HG02970 (cell line): Measurements from ENCODE around the gene CLRN3.

ENCODE experiments used
- ATAC-seq: cut with Tn5 transposase; IDR thresholded peaks from one replicate; pipeline ENCODE4 v1.9.1; 2021; ENCODE audit warnings: mild to moderate bottlenecking, moderate library complexity, moderate number of reproducible peaks; ENCODE audit not compliant: unreplicated experiment, low FRiP score

Gene CLRN3

DNA sequence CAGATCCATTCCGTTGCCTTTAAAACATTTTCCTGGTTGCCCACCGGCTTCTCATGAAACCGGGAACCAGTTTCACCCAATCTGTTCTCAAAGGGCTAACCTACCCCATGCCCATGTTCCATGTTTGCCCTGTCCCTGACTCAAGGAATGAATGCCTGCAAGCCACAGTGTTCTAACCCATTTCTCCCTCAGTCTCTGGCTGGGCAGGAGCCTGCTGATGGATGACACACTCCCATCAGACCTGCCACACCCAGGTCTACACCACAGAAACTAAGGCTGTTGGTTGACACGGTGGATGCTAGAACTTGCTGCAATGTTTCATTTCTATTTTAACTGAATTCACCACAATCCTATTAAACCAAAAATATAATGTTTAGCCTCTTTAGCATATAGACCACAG is 15.6 kb downstream of the CLRN3 start:
- no peak for ATAC-seq

DNA sequence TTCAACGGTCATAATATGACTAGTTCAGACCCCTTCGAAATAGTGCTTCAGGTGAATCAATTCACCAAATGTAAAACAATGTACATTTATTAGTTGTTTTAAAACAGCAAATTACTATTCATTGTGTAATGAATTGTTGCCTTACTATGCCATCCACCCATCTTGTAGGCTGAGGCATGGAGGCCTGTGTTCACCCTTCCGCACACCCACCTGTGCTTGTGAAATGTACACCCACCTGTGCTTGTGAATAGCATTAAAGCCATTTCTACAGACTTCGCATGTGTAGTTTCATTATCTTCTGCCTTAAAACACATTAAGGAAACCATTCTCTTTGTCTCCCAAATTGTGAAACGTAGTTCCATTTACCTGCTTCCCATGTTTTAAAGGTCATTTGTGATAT is 16.8 kb downstream of the CLRN3 start:
- no peak for ATAC-seq

DNA sequence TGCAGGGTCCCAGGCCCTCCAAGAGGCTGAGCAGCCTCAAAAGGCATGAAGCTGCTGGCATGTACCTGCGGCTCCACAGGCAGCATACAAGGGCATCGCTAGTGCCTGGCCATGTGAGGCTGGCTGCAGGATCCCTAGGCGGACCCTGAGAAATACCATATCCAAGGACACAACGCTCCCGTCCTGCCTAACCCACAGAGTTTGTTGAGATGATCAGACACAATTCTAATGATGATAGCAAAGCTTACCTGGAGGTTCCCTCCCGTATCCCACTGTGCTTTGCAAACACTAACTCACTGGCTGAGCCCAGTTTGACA is 17.3 kb downstream of the CLRN3 start:
- no peak for ATAC-seq

DNA sequence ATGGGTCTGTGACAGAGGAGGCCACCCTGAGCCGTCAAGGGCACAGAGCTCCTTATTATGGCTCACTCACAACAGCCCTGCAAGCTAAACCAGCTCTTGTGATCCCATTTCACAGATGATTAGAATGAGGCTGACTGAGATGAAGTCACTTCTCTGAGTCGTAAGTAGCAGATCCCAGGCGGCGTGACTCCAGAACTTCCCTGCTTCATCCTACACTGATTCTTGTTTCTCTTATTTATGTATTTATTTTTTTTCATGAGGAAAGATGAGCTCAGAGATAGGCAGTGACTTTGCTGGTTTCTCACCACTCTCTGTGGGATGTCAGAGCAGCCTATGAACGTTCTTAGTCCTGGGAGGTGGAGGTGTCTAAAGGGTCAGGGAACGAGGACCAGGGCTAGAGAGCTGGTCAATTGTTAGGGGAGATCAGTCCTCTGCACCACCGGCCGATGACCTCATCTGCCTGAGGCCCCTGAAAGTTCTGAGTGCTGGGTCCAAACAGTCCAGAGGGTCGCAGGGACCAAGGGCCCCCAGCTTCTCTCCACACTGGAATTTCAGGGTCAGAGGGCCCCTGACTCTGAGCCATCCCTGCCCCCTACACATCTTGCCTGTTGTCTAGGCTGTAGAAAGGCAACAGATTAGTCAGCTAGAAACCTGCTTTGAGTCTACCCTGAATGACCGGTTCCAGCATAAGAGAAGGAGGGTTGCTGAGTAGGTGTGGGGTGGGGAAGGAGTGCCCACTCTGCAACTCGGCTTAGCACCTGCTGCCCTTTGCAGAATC is 17.9 kb downstream of the CLRN3 start:
- ATAC-seq = no peak

DNA sequence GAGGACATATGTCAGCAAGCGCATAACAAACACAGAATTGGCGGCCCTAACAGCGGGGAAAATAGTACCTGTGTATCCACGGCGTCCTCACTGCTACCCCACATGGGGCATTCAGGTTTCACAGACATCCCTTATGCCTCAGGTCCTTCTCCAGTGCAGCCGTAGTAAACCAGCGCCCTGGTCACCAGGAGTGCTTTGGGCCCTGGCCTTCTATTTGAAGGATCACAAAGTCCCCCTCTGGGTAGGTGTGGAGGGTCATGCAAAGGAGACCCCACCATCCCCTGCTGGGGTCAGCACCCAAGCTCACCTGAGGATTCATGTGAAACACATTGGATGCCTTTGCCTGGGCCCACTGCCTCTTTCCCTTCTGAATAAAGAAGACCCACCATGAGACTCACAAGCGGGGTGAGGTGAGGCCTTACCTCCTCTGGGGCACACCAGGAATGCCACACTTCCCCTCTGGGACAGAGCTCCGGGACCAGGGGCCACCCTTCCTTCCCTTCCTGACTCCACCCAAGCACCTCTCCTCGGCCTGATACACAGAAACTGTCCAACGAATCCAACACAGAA is 18.8 kb downstream of the CLRN3 start:
- no peak for ATAC-seq

DNA sequence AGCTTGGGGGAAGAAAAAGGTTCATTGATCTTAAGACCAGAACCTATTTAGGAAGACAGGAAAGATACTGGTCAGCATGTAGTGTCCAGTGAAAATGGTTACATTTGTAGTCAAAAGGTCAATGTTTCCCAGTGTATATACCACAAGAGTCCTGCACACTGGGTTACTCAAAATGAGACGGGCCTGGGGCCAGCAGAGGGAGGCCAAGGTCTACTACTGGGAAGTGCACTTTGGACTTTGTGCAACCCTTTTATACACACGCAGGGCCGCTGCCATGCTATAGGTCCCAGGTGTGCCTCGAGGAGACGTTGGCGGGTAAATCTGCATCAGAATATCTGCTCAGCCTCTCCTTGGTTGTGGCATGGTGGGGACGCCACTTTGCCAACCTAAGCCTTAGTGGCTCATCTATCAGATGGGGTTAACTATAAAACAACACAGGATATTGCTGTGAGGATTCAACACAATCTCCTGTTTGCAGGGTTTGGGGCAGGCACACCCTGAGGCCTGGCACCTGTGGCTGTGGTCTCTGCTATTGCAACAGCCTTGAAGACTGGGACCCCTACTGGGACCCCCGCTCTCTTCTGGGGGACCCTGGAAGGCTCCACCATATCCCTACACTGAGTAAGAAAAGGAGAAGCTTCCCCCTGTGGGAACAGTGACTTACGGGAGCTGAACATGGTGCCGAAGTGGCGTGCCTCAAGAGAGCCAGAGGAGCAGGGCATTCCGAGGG is 19.7 kb downstream of the CLRN3 start:
- ATAC-seq = no peak

DNA sequence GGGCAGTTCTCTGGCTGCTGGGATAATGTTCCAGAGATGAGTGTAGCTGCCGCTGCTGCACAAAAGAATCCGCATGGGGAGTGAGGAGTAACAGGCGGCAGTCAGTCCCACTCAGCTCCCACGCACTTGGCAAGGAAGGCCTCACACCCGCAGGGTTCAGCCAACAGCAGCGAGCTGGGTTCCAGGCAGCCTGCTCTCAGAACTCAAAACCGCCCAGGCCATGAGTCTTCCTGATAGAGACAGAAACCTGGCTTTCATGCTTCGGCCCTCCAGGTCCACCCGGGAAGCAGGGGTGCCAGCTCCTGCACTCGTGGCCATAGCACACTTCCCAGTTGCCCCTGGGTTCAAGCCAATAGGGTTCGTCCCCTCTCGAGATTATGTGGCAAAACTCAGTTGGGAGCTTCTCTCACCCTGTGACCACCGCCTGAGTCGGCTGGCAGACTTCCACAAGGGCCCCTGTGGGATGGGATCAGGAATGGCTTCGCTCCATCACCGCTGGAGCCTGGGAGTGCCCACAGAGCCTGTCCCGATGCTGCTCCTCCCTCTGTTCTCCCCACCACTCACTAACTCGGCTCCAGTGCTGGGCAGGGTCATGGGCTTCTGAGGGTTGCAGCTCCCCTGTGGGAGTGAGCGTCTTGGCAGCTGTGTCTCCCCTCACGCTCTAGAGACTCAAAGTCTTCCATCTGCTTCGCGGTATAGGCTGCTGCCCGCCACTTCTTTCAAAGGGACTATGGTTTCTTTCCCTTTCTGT is 20.6 kb downstream of the CLRN3 start:
- ATAC-seq = no peak

DNA sequence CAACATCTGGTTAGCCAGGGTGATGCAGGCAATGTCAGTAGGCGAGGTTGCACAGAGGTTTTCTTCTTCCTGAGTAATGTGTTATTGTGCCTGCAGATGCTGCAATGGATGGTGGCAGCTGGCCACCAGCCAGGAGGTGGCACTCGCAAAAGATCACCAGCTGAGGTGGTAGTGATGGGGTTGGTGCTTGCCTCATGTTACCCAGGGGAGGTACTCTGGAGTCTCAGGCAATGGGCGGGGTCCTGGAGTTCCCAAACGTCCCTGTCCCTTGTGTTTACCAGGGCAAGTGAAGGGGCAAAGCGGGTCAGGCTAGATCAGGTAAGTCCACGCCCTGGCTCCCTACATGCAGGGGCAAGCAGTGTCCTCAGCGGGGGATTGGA is 21.1 kb downstream of the CLRN3 start:
- no peak for ATAC-seq

DNA sequence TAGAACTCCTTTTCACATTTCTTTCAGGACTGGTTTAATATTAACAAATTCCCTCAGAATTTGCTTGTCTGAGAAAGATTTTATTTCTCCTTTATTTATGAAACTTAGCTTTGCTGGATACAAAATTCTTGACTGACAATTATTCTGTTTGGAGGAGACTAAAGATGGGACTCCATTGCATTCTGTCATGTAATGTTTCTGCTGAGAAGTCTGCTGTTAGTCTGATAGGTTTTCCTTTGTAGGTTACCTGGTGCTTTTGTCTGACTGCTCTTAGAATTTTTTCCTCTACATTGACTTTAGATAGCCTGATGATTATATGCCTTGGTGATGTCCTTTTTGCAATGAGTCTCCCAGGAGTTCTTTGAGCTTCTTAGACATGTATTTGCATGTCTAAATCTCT is 23.4 kb downstream of the CLRN3 start:
- no peak for ATAC-seq

DNA sequence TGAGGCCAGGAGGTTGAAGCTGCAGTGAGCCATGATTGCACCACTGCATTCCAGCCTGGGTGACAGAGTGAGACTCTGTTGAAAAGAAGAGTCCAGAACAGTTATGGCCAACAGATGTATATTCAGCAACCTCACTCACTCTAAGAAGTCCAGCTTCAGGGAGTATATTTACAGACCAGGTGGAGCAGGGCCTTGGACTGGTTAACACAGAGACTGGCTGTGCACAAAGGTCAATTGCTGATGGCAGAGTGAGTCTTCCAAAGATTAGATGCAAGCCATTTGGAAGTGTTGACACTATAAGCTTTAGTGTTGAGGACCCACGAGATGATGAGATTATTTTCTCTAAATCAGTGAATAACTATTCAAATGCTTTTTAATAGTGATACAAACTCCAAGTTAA is 24.9 kb downstream of the CLRN3 start:
- ATAC-seq = no peak

DNA sequence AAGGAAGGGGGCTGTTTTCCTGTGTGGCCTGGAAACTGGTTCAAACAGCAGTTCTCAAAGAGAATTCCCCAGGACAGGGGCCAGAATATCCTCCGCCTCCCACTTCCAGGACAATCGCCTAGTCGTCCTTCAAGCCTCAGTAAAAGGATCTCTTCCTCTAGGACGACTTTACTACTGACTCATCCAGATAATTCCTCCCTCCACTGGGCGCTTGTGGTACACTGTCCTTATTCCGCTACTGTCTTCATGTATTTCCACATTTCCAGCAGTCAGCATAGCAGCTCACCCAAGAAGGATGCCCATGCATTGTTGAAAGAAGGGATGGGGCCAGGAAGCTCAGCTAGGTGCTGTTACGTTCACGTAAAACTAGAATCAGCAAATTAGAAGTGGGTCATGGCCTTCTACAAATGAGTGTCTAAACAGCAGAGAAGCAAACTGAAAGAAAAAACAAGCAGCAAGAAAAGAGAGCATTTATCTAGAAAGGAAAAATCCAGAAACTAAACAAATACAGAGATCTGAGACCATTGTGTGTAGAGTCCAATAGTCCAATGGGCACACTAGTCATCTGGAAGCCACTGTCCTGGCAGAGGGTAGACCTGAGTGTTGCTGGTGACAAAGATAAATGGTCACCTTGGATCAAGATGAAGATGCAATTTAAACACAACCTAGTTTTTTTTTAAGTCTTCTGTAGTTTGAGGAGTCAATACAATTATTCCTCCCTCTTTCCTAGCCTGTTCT is 26.3 kb downstream of the CLRN3 start:
- ATAC-seq = no peak

DNA sequence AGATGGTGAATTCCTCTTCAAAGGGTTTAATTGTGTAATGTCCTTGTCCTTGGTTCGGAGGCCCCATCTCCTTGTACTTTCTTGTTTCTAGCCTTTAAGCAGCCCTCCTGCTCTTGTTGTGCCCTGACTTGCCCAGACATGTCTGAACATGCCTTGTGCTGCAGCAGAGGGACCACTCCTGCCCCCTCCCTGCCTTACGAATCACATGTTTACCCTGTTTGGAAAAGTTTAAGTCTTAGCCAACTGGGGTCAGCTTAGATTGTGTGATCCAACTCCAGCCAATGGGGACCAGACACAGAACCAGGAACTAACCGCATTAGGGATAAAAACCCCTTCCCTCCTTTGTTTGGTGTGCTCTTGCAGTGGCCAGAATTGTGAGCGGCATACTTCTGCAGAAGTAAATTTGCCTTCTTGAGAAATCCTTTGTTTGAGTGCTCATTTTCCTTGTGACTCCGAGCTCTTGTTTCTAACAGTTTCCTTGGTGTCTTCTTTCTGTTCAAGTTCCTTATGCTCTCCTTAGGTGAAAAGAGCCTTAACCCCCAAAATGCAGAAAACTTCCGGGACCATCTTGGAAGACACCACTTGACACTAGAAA is 29.4 kb downstream of the CLRN3 start:
- no peak for ATAC-seq

DNA sequence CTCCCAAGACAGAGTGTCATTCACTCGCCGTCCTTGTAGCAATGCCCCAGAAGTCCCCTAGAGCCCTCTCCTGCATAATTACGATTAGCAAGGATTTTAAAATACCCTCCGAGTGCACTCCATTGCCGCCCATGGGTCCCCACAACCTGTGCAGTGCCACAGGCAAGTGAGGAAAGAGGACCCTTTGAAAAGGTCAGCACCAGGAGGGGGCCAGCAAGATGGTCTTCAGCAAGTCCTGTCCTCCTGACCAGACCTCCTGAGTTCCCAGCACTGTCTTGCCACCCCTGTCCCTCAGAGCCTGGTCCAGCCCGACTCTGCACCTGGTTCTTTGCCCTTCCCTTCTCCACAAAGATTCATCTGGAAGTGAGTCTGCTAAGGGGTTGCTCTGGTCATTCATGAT is 32.1 kb downstream of the CLRN3 start:
- no peak for ATAC-seq

DNA sequence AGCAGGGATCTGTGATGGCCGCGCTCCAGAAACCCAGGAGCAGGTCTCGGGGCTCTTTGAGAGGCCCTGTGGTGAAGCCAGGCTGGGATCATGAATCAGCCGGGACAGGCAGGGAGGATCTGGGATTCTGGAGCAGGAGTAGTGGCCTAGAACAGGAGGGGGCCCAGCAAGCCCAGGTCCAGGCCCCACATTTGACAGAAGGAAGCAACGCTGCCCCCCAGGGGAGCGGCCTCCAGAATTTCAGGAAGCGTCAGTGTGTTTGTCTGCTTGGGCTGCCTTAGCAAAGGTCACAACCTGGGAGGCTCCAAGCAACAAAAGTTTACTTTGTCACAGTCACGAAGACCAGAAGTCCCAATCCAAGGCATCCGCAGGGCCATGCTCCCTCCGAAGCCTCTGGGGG is 36.8 kb downstream of the CLRN3 start:
- no peak for ATAC-seq

DNA sequence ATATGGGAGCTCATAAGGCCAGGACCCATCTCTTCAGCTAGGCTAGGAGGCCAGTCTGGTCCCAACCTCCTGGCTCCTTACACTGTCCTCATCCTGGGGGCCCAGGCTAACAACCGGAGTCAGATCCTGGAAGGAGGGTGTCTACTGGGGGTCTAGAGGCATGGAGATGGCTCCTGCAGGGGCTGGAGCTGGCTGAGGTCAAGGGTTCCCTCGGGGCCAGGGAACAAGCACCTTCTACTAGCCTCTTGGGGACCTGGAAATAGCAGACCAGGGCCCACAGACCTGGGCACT is 37.2 kb downstream of the CLRN3 start:
- no peak for ATAC-seq

DNA sequence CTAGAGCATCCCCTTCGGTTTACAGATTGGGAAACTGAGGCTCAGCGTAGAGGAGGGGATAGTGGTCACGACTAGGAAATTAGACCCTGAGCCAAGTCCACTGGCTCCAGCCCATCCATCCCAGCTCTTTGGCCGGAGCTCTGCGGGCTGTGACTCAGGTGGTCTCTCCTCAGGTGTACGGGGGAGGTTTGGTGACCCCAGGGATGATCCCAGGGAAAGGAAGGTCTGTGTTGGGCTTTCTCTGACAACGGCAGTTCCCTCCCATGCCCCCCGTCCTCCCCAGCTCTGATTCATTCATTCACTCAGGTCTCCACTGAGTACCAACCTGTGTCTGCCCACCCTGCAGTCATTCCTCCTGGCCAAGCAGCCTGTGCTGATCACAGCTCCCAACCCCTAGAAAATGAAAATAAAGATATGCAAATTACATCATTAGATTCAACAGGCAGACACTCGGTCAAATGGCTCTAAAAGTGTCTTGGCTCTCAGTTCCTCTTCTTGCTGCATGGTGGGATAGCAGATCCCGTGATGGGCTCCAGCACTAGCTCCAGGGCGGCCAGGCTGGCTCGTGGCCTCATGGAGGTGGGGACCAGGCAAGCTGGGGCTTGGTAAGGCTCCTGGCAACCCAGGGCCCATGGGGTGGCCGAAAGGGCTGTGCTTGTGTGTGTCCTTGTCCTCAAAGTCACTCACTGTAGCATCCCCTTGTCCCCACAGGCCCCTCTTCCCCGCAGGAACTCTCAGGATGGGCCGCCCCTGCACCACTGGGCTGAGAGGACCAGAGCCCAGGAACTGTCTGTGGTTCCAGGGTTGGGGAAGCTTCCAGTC is 37.8 kb downstream of the CLRN3 start:
- peak; percentile 48 for ATAC-seq

DNA sequence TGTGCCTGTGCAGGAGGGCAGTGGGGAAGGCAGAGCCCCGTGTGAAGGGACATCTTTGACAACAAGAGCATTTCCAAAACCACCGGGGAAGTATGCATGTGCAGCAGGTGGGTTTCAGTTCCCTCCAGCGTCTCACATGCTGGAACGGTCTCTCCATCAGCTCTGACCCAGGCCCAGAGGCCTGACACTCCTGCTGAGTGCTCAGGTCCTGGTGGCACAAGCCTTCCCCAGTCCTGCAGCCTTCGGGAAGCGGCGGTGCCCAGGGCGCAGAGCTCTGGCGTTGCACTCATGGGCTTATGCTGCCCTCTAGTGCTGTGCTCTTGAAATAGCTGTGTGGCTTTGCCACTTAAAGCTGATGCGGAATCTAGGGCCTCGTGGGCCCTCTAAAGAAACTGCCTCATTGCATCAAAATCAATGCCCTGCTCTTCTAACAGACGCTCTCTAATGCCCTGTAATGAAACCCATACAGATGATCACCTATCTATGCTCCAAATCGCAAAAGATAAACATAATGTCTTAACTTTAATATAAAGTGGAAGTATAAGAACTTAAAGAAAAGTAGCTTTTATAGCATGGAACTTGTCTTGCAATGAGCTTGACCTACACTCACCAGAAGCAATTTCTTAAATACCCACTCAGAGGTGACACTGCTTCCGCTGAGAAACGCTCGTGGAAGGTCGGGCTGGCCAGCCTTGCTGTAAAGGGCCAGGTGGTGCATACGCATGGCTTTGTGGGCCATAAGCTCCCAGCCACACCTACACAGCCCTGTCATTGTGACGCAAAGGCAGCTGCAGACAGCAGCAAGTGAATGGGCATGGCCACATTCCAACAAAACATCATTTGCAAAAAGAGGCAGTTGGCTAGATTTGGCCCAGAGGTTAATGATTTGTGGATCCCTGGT is 38.6 kb downstream of the CLRN3 start:
- ATAC-seq = peak; percentile 68

DNA sequence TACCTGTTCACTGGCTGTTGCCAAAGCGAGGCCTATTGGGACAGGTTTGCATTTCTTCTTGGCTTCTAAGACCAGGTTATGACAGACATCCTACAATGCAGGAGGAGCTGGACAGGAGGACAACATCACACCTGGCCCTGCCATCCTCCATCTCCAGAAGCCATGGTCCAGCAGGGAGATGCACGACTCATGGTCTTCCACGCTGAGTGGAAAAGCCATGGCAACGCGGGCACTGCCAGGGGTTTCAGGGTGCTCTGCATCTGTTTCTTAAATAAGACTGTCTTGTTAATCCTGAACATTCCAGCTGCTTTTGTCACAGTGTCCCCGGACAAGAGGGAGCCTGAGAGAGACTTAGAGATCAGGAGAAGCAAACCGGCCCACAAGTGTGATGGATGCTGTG is 40.3 kb downstream of the CLRN3 start:
- no peak for ATAC-seq
